Activated CD8-positive, alpha-beta T cell treated with anti-CD3 and anti-CD28 coated beads for 36 hours (primary cell): ENCODE data around the gene ORMDL2. TPM values are rescaled to one million over a fixed set of nuclear protein-coding genes. Genes with fewer than 3 reads are reported as not detected.

ENCODE experiments used
- ATAC-seq: fragments of 200-7000 bp; cut with Tn5 transposase; one replicate; pipeline ENCODE4 v1.10.0; 2021; ENCODE audit warnings: mild to moderate bottlenecking, moderate library complexity
- CTCF ChIA-PET: fragments of 350-600 bp; sonication (Branson Sonifier 250); formaldehyde crosslinking; loops from one replicate; lab custom pipeline; 2021; ENCODE audit warnings: antibody characterized with exemption; lab: Charles Lee
- POLR2A ChIA-PET: fragments of 350-600 bp; sonication (Branson Sonifier 250); formaldehyde crosslinking; loops from one replicate; lab custom pipeline; 2021; ENCODE audit warnings: antibody characterized with exemption; lab: Charles Lee
- DNase-seq: peaks from one replicate; pipeline ENCODE4 v3.0.0-alpha.2; 2020
- H3K27ac Mint-ChIP-seq: one replicate; pipeline ENCODE4 v1.8.0; 2021; ENCODE audit warnings: mild to moderate bottlenecking, mixed read lengths
- H3K27me3 Mint-ChIP-seq: one replicate; pipeline ENCODE4 v1.8.0; 2021; ENCODE audit warnings: mixed read lengths
- H3K36me3 Mint-ChIP-seq: one replicate; pipeline ENCODE4 v1.8.0; 2021; ENCODE audit warnings: low read depth, mixed read lengths
- H3K4me1 Mint-ChIP-seq: one replicate; pipeline ENCODE4 v1.8.0; 2021; ENCODE audit warnings: low read depth, mixed read lengths
- H3K4me3 Mint-ChIP-seq: one replicate; pipeline ENCODE4 v1.8.0; 2021; ENCODE audit warnings: mild to moderate bottlenecking, moderate library complexity, mixed read lengths
- H3K9me3 Mint-ChIP-seq: one replicate; pipeline ENCODE4 v1.8.0; 2021; ENCODE audit warnings: mixed read lengths
- intact Hi-C: fragments of 100-400 bp; cut with micrococcal nuclease; formaldehyde crosslinking; loops from one replicate; pipeline ENCODE4 v1.10.0; 2022
- total RNA-seq, 2 experiments: library from RNA; stranded (reverse); gene quantifications; one replicate each; pipeline ENCODE4 v1.2.3, GENCODE V29; 2021
- TF ChIP-seq, protein P1 (sequence below): fragments of 200-600 bp; IDR thresholded peaks from one replicate; pipeline ENCODE4 v1.8.0; 2022; ENCODE audit warnings: antibody characterized with exemption, mild to moderate bottlenecking

The ORMDL2 gene
- total RNA-seq, 2 experiments from 2014 or later: 24.2 to 27.0 TPM

DNA sequence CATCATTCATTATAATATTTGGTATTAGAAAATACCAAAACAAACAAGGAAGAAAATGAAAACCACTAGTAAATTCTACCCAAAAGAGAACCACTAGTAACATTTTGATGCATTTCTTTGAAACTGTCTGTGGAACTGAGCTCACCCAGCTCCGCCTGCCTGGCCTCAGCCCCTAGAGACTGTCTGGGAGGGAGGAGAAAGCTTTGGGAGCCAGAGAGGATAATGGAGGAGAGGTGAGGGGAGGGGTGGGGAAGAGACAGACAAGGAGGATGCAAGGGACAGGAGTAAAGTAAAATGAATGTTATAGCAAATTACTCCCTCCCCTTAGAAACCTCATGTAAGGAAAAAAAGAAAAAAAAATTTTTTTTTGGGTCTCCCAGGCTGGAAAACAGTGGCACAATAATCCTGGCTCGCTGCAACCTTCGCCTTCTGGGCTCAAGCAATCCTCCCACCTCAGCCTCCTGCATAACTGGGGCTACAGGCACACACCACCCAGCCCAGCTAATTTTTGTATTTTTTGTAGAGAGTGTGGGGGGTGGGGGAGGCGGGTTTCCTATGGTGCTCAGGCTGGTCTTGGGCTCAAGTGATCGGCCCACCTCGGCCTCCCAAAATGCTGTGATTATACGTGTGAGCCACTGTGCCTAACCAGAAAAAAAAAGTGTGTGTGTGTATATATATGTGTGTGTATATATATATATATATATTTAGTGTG is 28.1 kb downstream of the ORMDL2 start:
- Mint-ChIP-seq H3K27ac (no peak overlapping the region), H3K27me3 (no peaks in the 10 kb centered on the region), H3K4me3 (no peak overlapping the region), H3K36me3 (no peaks in the 10 kb centered on the region), H3K9me3 (no peaks in the 10 kb centered on the region), H3K4me1 (peaks cover 16% of the 10 kb centered on the region)
- TF ChIP-seq, protein P1, sequence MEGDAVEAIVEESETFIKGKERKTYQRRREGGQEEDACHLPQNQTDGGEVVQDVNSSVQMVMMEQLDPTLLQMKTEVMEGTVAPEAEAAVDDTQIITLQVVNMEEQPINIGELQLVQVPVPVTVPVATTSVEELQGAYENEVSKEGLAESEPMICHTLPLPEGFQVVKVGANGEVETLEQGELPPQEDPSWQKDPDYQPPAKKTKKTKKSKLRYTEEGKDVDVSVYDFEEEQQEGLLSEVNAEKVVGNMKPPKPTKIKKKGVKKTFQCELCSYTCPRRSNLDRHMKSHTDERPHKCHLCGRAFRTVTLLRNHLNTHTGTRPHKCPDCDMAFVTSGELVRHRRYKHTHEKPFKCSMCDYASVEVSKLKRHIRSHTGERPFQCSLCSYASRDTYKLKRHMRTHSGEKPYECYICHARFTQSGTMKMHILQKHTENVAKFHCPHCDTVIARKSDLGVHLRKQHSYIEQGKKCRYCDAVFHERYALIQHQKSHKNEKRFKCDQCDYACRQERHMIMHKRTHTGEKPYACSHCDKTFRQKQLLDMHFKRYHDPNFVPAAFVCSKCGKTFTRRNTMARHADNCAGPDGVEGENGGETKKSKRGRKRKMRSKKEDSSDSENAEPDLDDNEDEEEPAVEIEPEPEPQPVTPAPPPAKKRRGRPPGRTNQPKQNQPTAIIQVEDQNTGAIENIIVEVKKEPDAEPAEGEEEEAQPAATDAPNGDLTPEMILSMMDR: no peak
- DNase-seq (no peak), ATAC-seq (no peak)
- CTCF ChIA-PET: no interaction called here
- POLR2A ChIA-PET: interaction anchor here (2.1 kb wide), 1 partner anchor 15 kb away, joined by 10 read pairs; no protein-coding TSS in a partner anchor
- intact Hi-C loops: no loop called here

DNA sequence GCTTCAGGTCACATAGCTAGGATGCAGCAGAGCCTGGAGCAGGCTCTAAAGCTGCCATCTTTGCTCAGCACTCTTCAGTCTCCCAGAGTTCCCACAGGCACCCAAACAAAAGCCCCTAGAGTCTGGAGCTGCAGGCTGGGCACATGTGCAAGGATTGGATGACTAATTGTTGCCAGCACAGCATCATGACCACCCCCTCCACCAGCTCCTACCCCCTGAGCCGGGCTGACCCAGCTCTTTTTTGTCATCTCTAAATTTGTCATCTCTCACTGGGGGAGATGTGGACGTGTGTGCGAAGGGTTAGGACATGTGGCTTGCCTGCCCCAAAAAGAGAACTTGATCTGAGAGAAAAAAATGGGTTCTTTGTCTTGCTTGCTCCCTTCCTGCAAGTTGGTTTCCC is 29.2 kb downstream of the ORMDL2 start:
- no peaks in the 10 kb centered on the region for H3K27me3 Mint-ChIP-seq
- peaks cover 16% of the 10 kb centered on the region for H3K4me1 Mint-ChIP-seq
- peak overlapping the region; percentile 84 for H3K27ac Mint-ChIP-seq
- POLR2A ChIA-PET: interaction anchor here (1.1 to 2.1 kb wide), 2 partner anchors 16 to 77 kb away, joined by 3 to 10 read pairs; no protein-coding TSS in a partner anchor
- no peaks in the 10 kb centered on the region for H3K9me3 Mint-ChIP-seq
- CTCF ChIA-PET: interaction anchor here (0.7 to 1.2 kb wide), 3 partner anchors 15 to 149 kb away, joined by 3 to 6 read pairs (median 3); no protein-coding TSS in a partner anchor
- DNase-seq (peak; percentile 70), ATAC-seq (peak; percentile 78)
- intact Hi-C loops: no loop called here
- H3K36me3 Mint-ChIP-seq: no peaks in the 10 kb centered on the region
- no peak overlapping the region for H3K4me3 Mint-ChIP-seq
- TF ChIP-seq, protein P1: no peak

DNA sequence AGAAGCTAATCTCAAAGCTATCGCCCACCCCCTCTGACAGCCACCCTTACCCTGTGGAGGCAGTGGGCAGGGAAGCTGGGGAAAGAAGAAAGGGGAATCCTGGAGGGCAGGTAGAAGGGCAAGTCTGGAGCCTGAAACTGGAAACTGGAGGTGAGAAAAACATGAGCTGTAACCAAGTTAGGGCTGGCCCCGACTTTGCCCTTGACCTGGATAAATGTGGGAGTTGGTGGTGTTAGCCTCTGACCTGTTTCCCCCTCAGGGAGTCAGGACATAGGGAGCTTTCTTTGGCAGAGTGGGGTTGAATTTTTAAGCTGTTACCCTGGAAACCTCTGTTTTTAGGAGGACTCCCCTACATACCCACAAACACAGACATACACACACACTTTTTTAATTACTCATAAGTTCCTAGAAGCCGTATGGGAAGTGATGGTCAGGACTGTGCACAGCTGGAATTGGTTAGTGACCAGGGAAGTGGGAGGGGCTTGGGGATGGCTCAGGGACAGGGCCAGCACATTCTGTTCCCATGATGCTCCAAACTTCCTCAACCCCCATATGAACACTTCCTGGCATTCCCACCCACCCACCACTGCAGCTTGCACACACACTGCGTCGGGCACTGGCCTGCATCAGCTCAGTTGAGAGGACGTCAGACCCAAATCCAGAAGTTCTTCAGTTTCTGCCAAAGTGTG is 29.9 kb downstream of the ORMDL2 start:
- POLR2A ChIA-PET: interaction anchor here (1.1 to 2.1 kb wide), 2 partner anchors 17 to 77 kb away, joined by 3 to 10 read pairs; no protein-coding TSS in a partner anchor
- TF ChIP-seq, protein P1: no peak
- H3K27me3 Mint-ChIP-seq: no peaks in the 10 kb centered on the region
- intact Hi-C loops: no loop called here
- no peak overlapping the region for H3K4me3 Mint-ChIP-seq
- peak overlapping the region; percentile 84 for H3K27ac Mint-ChIP-seq
- peaks cover 16% of the 10 kb centered on the region for H3K4me1 Mint-ChIP-seq
- DNase-seq (peak; percentile 29), ATAC-seq (peak; percentile 71)
- CTCF ChIA-PET: interaction anchor here (0.7 to 1.2 kb wide), 4 partner anchors 15 to 148 kb away, joined by 3 to 6 read pairs (median 3); no protein-coding TSS in a partner anchor
- H3K36me3 Mint-ChIP-seq: no peaks in the 10 kb centered on the region
- H3K9me3 Mint-ChIP-seq: no peaks in the 10 kb centered on the region

DNA sequence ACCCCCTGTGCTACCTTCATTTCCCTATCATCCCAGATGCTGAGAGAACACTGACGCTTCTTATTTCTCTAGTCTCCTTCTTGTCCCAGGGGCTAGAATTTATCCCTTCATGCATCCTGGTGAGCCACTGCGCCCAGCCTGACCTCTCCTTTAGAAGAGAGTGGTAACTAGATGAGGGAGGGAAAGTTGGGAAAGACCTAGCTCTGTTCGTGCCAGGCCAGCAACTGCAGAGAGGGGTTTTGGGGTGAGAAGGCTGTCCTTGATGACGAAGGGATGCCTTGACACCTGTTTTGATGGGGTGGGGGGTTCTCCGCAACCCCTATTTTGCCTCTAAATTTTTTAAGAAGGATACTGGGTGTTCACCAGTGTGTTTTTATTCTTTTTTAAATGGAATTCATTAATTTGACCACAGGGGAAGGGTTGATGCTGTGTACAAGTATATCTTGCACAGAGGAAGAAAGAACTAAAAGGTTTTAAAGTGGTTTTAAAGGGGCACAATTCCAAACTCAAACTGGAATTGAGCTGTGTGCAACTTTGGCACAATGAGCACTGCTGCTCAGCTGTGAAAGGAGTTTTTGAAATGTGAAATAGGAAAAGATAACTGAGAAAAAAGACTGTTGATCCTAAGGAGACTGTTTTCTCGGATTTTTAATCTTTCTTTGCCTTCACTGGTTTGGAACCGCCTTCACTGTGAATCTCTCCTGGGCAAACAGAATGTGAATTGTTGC is 31.9 kb downstream of the ORMDL2 start:
- CTCF ChIA-PET: interaction anchor here (0.6 to 1.0 kb wide), 2 partner anchors 52 to 95 kb away, joined by 3 read pairs; no protein-coding TSS in a partner anchor
- POLR2A ChIA-PET: no interaction called here
- H3K4me1 Mint-ChIP-seq: peaks cover 16% of the 10 kb centered on the region
- H3K27me3 Mint-ChIP-seq: no peaks in the 10 kb centered on the region
- H3K9me3 Mint-ChIP-seq: no peaks in the 10 kb centered on the region
- no peak overlapping the region for H3K4me3 Mint-ChIP-seq
- H3K36me3 Mint-ChIP-seq: no peaks in the 10 kb centered on the region
- intact Hi-C loops: no loop called here
- TF ChIP-seq, protein P1: no peak
- H3K27ac Mint-ChIP-seq: no peak overlapping the region
- no peak for DNase-seq
- no peak for ATAC-seq
